ENCODE results near the gene GTPBP2.

Gene GTPBP2

DNA sequence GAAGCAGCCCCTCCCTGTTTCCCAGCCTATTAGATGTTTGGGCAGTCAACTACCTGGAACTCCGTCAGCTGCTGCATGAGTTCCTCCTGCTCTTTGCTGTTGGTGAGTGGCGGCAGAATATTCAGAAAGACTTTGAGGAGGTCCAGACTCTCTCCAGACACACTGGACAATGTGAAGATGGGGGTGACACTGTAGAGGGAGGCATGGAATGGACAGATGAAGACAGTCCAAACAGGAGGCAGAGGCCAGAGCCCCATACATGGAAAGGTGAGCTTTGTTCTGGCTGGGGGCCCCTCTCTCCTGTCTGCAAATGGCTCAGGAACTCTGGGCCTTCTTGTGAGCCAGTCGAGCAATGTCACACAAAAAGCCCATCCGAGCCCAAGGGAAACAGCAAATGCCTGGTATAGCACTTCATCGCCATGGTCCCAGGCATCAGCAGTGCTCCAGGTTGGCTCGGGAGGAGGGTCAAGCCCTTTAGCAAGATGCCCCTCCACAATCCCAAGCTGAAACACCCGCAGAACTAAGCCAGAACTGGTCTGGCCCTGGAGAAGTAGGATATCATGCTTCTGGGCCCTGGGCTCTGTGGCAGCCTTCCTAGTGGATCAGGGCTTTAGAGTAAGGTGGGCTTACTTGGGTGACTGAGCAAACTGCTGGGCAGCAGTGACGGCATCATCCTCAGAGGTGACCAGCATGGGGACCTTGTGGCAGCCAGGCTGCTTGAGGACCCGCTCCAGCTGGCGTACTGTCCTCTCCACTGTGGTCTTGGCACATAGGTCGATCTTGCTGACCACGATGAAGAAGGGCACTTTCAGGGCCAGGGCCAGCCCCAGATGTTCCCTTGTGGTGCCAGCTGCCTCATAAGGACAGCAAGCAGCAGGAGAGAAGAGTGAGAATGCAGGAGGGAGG, 4.9 kb downstream of the GTPBP2 start:
- H3K4me3 ChIP-seq (ENCODE audit: low read length), result no peak overlapping the region
- H3K9me3 ChIP-seq (ENCODE audit: control insufficient read depth, insufficient read depth, low read length), result no peaks in the 10 kb centered on the region
- peaks cover 24% of the 10 kb centered on the region for H3K79me2 ChIP-seq (ENCODE audit: control insufficient read depth, low read length)
- no peaks in the 10 kb centered on the region for H3K9me2 ChIP-seq (replicated peaks; ENCODE audit: control insufficient read depth, low read length)
- H3K4me1 ChIP-seq (ENCODE audit: control insufficient read depth, low read length), result peaks cover 12% of the 10 kb centered on the region
- H3K36me3 ChIP-seq (ENCODE audit: control insufficient read depth, low read length), result peaks cover 88% of the 10 kb centered on the region
- H3K27ac ChIP-seq (ENCODE audit: low read depth, low read length), result no peak overlapping the region
- H3F3A ChIP-seq (ENCODE audit: control insufficient read depth, insufficient read depth), result peaks cover 17% of the 10 kb centered on the region
- no peaks in the 10 kb centered on the region for H3K27me3 ChIP-seq (ENCODE audit: control insufficient read depth, low read length)
- no peak overlapping the region for H3K4me2 ChIP-seq (ENCODE audit: low read length)
- TF ChIP-seq, protein P1, sequence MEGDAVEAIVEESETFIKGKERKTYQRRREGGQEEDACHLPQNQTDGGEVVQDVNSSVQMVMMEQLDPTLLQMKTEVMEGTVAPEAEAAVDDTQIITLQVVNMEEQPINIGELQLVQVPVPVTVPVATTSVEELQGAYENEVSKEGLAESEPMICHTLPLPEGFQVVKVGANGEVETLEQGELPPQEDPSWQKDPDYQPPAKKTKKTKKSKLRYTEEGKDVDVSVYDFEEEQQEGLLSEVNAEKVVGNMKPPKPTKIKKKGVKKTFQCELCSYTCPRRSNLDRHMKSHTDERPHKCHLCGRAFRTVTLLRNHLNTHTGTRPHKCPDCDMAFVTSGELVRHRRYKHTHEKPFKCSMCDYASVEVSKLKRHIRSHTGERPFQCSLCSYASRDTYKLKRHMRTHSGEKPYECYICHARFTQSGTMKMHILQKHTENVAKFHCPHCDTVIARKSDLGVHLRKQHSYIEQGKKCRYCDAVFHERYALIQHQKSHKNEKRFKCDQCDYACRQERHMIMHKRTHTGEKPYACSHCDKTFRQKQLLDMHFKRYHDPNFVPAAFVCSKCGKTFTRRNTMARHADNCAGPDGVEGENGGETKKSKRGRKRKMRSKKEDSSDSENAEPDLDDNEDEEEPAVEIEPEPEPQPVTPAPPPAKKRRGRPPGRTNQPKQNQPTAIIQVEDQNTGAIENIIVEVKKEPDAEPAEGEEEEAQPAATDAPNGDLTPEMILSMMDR (IDR thresholded peaks at IDR 0.05; ENCODE audit: low read depth, low read length, poor library complexity, severe bottlenecking), result no peak
- no peak for TF ChIP-seq EZH2phosphoT487 (IDR thresholded peaks at IDR 0.05; ENCODE audit: borderline replicate concordance, low read length)
- H4K20me1 ChIP-seq (ENCODE audit: control insufficient read depth, insufficient read depth, low read depth, low read length), result no peaks in the 10 kb centered on the region

DNA sequence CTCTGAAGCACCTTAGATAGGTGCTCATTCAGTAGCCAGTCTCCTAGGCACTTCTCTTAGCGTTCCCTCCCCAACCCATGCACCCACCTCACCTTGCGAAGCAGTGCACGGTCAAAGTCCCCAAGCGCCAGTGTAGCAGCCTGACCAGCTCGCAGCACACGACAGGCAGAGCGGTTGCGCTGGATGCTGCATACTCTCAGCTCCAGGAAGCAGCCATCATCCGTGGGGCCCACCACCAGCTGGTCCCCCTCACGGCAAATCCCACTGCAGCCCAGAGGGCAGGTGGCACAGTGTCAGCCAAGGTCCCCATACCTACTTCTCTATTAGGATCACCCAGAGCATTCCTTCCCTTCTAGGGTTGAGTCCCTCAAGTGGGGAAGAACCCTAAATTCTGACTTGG, 6.5 kb downstream of the GTPBP2 start:
- H4K20me1 ChIP-seq (ENCODE audit: control insufficient read depth, insufficient read depth, low read depth, low read length), result no peaks in the 10 kb centered on the region
- H3K36me3 ChIP-seq (ENCODE audit: control insufficient read depth, low read length), result peaks cover 80% of the 10 kb centered on the region
- no peak overlapping the region for H3K4me2 ChIP-seq (ENCODE audit: low read length)
- peaks cover 12% of the 10 kb centered on the region for H3K79me2 ChIP-seq (ENCODE audit: control insufficient read depth, low read length)
- no peak overlapping the region for H3K4me3 ChIP-seq (ENCODE audit: low read length)
- no peaks in the 10 kb centered on the region for H3K27me3 ChIP-seq (ENCODE audit: control insufficient read depth, low read length)
- H3K9me2 ChIP-seq (replicated peaks; ENCODE audit: control insufficient read depth, low read length), result no peaks in the 10 kb centered on the region
- no peaks in the 10 kb centered on the region for H3K9me3 ChIP-seq (ENCODE audit: control insufficient read depth, insufficient read depth, low read length)
- TF ChIP-seq, protein P1 (IDR thresholded peaks at IDR 0.05; ENCODE audit: low read depth, low read length, poor library complexity, severe bottlenecking), result no peak
- no peak for TF ChIP-seq EZH2phosphoT487 (IDR thresholded peaks at IDR 0.05; ENCODE audit: borderline replicate concordance, low read length)
- peaks cover 7% of the 10 kb centered on the region for H3K4me1 ChIP-seq (ENCODE audit: control insufficient read depth, low read length)
- H3F3A ChIP-seq (ENCODE audit: control insufficient read depth, insufficient read depth), result peaks cover 21% of the 10 kb centered on the region
- no peak overlapping the region for H3K27ac ChIP-seq (ENCODE audit: low read depth, low read length)

GRCh38 chr6:43621836-43622180, 7.3 kb downstream of the GTPBP2 start:
- TF ChIP-seq EZH2phosphoT487 (IDR thresholded peaks at IDR 0.05; ENCODE audit: borderline replicate concordance, low read length), result no peak
- TF ChIP-seq, protein P1 (IDR thresholded peaks at IDR 0.05; ENCODE audit: low read depth, low read length, poor library complexity, severe bottlenecking), result no peak
- Histone ChIP-seq H3K36me3 (ENCODE audit: control insufficient read depth, low read length) (peaks cover 75% of the 10 kb centered on the region), H4K20me1 (ENCODE audit: control insufficient read depth, insufficient read depth, low read depth, low read length) (no peaks in the 10 kb centered on the region), H3K4me1 (ENCODE audit: control insufficient read depth, low read length) (no peaks in the 10 kb centered on the region; the same call in 1 of the 2 replicates), H3K9me3 (ENCODE audit: control insufficient read depth, insufficient read depth, low read length) (no peaks in the 10 kb centered on the region), H3K27ac (ENCODE audit: low read depth, low read length) (no peak overlapping the region), H3K4me3 (ENCODE audit: low read length) (no peak overlapping the region), H3K4me2 (ENCODE audit: low read length) (no peak overlapping the region), H3K9me2 (replicated peaks; ENCODE audit: control insufficient read depth, low read length) (no peaks in the 10 kb centered on the region), H3K27me3 (ENCODE audit: control insufficient read depth, low read length) (no peaks in the 10 kb centered on the region), H3F3A (ENCODE audit: control insufficient read depth, insufficient read depth) (peaks cover 21% of the 10 kb centered on the region), H3K79me2 (ENCODE audit: control insufficient read depth, low read length) (peaks cover 5% of the 10 kb centered on the region)

Measured in DOHH2 (cell line).